T follicular helper cell (primary cell): Measurements from ENCODE around the gene PRKD3.
"Not testable (repeated sequence)": the region's sequence is repeated elsewhere in the genome, so short reads cannot be mapped to it uniquely, and the experiment has no call there.

Source experiments
- DNase-seq: peaks from one replicate; pipeline ENCODE4 v3.0.0-alpha.2; 2020; ENCODE audit warnings: low read depth

Gene PRKD3

DNA sequence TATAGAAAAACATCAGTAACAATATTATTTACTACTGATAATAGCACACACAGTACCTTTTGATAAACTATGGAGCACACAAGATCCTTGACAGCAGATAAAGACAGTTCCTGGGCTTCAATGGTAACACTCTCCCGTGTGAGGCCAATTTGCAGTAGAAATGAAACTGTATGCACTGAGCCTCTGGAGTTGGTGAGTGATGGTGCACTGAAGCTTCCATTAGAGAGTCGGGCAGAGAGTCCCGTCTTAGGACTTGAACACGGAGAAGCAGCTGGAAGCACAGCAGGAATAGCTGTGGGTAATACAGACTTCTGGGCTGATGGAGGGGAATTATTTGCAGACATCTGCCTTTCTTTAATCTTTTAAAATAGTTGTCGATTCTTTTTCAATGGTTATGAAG, 8.5 kb downstream of the PRKD3 start:
- DNase-seq, result no peak

DNA sequence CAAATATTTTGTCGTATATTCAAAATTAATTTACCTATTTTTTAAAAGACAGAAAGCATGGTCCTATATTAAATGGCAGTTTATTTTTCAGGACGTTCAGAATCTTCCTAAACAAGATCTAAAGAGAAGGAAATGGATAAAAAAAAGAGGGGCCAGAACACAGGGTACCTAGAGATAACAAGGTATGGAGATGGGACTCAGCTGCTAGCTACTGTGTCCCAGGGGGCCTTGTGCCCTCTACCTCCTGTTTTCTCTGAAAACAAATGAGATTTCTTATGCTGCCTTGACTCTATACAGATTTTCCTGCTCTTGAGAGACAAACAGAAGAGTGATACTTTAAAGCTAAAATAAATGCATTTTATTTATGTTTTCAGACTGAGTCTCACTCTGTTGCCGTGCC, 9.3 kb downstream of the PRKD3 start:
- DNase-seq, result no peak

- DNase-seq, result no peak
Observed at GRCh38 chr2:37307500-37307899, 17.1 kb downstream of the PRKD3 start.

DNA sequence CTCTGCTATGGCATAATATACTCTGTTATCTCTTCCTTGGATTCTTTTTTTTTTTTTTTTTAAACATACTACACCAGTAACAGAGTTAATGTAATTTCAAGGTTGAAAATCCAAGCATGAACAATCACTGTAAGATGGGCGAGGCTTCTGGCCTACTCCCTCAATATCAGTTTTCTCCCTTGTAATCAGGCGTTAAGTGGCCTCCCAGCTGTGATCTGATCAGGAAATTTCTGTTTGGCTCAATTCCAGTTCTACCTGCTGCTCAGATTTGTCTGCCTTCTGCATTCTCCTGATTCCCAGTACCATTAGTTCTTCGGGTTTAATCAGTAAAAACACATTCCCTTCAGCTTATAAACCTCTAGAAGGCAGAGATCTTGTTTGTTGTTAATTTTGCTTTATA, 18.6 kb downstream of the PRKD3 start:
- DNase-seq, result no peak

- DNase-seq, result no peak
Observed at GRCh38 chr2:37302701-37303252, 21.9 kb downstream of the PRKD3 start.

DNA sequence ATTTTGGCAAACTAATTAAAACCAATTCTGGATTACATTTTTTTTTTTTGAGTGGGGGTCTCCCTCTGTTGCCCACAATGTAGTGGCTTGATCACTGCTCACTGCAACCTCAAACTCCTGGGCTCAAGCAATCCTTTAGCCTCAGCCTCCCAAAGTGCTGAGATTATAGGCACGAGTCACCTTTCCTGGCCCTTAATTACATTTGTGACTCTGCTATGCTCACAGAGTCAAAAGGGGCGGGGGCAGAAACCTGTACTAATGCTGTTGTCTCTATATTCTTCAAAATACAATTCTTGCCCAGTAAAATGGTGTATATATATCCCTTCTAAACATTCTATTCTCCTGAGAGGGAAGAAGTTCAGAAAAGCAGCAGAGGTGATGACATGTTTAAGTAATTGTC, 23.2 kb downstream of the PRKD3 start:
- no peak for DNase-seq

DNA sequence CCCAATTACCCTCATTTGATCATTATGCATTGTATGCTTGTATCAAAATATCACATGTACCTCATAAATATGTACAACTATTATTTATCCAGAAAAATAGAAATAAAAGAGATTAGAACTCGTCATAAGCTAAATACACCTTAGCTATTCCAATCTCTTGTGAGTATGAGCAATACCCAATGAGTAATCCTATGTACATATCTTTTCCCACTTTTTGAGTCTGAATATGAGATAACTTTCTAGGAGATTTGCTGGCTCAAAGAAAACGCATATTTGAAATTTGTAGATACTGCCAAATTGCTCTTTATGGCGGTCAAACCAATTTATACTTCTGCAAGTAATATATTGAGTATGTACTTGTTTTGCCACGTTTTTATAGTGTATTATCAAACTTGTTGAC, 24.1 kb downstream of the PRKD3 start:
- DNase-seq, result no peak

GRCh38 chr2:37300146-37300545, 24.5 kb downstream of the PRKD3 start:
- DNase-seq, result no peak

GRCh38 chr2:37297632-37298031, 27.0 kb downstream of the PRKD3 start:
- DNase-seq, result no peak

- no peak for DNase-seq
Observed at GRCh38 chr2:37295469-37296073, 29.1 kb downstream of the PRKD3 start.

DNA sequence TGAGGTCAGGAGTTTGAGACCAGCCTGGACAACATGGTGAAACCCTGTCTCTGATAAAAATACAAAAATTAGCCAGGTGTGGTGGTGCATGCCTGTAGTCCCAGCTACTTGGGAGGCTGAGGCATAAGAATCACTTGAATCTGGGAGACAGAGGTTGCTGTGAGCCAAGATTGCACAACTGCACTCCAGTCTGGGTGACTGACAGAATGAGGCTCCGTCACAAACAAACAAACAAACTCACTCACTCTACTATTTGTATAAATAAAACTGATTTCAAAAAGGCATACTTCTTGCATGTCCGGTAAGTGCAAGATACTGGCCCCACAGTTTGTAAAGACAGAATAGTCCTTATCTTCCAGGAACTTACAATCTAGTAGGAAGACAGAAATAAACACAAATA, 29.8 kb downstream of the PRKD3 start:
- not testable (repeated sequence) for DNase-seq

- DNase-seq, result no peak
Observed at GRCh38 chr2:37291680-37292079, 33.0 kb downstream of the PRKD3 start.

DNA sequence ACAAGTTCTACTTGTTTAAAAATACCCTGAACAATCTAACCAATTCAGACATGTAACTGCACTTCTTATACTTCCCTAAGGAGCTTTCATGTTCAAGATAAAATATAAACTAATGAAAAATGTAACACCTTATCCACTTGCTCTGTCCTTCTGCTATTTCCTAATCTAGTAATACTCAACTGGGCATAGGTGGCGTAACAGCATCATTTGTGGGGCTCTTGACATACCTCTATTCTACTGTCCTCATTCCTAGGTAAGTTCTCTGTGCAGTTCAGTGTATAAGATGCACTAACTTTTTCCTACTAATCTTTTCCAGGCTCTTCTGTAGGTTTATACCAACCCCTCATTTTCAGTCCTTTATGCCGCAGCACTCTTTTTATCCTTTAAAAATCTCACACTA, 36.7 kb downstream of the PRKD3 start:
- no peak for DNase-seq

- no peak for DNase-seq
Observed at GRCh38 chr2:37284381-37284780, 40.3 kb downstream of the PRKD3 start.

GRCh38 chr2:37283207-37283606, 41.4 kb downstream of the PRKD3 start:
- DNase-seq, result no peak

DNA sequence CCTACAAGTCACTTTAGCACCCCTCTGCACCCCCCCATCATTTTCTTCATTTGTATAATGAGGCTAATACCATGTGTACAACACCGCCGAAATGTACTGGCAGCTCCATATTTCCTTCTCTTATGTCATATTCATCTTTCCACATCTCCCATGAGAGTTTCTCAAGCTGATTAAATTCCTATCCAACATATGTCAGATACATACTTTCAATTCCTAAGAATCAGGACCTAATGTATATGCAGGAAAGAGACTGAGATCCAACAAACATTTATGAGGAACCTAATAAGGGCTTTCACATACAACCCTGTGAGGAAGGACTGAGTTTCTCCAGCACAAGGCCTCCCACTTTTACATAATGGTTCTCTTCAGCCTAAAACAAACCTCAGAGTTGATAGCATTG, 41.9 kb downstream of the PRKD3 start:
- no peak for DNase-seq

- DNase-seq, result no peak
Observed at GRCh38 chr2:37281916-37282315, 42.7 kb downstream of the PRKD3 start.

GRCh38 chr2:37276291-37276690, 48.3 kb downstream of the PRKD3 start:
- DNase-seq, result no peak
